NCI-H2196 treated with DMSO at 0.1 percent for 48 hours (cell line): Measurements from ENCODE around the gene IFNGR1.

Experiments
- DNase-seq: peaks from one replicate; lab custom pipeline; 2025; ENCODE audit not compliant: unreplicated experiment; lab: John Stamatoyannopoulos, UW

Gene IFNGR1

GRCh38 chr6:137156650-137157049, 62.5 kb downstream of the IFNGR1 start:
- DNase-seq: no peak

DNA sequence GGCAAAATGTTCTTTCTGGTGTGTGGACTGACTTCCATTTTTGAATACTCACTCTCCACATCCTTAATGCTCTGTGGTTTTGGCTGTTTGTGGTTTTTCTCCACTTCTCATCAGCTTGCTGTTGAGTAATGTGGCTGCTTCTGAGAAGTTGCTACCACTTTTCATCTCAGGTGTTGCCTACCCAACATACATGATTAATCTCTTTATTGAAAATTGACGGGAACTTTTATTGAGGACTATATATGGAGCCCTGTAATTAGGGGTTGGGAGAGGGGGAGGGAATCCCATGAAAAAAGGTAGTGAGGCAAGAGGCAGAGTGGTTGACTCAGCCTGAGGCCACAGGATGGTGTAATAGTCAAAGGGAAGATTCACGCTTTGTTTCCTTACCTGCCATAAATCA, 63.4 kb downstream of the IFNGR1 start:
- no peak for DNase-seq

DNA sequence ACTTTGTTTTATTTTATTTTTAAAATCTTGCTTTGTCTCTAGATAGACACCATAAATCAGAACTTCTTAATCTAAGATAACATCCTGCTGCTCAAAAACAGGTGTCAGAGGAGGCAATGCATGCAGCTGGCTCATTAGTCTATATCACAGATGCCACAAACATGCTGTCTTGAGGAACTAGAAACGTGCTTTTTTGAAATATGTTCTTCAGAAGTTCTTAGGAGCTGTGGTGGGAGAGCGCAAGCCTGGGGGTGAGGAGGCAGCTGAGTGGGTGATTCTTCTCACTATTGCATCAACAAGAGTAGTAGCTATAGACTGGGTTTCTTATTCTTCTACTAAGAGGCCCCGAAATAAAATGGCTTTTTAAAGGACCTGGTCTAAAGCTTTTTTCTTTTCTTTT, 69.1 kb downstream of the IFNGR1 start:
- no peak for DNase-seq

- DNase-seq: no peak
These were observed 70.2 kb downstream of the IFNGR1 start for GRCh38 chr6:137149035-137149393.

GRCh38 chr6:137148306-137149034, 70.7 kb downstream of the IFNGR1 start:
- no peak for DNase-seq
